ENCODE results near the gene ATP13A3.
"Not testable (repeated sequence)": the region's sequence is repeated elsewhere in the genome, so short reads cannot be mapped to it uniquely, and the experiment has no call there.

- not testable (repeated sequence) for TF ChIP-seq POLR2A, EP300, POLR2AphosphoS5 (IDR thresholded peaks at IDR 0.05)
- TF ChIP-seq, protein P1, sequence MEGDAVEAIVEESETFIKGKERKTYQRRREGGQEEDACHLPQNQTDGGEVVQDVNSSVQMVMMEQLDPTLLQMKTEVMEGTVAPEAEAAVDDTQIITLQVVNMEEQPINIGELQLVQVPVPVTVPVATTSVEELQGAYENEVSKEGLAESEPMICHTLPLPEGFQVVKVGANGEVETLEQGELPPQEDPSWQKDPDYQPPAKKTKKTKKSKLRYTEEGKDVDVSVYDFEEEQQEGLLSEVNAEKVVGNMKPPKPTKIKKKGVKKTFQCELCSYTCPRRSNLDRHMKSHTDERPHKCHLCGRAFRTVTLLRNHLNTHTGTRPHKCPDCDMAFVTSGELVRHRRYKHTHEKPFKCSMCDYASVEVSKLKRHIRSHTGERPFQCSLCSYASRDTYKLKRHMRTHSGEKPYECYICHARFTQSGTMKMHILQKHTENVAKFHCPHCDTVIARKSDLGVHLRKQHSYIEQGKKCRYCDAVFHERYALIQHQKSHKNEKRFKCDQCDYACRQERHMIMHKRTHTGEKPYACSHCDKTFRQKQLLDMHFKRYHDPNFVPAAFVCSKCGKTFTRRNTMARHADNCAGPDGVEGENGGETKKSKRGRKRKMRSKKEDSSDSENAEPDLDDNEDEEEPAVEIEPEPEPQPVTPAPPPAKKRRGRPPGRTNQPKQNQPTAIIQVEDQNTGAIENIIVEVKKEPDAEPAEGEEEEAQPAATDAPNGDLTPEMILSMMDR (IDR thresholded peaks at IDR 0.05) = not testable (repeated sequence)
Observed at GRCh38 chr3:194482830-194483229, 4.0 kb downstream of the ATP13A3 start.

All from gastroesophageal sphincter (tissue), 3 donors.